Measurements from ENCODE around the gene LIN7B.

Gene LIN7B

DNA sequence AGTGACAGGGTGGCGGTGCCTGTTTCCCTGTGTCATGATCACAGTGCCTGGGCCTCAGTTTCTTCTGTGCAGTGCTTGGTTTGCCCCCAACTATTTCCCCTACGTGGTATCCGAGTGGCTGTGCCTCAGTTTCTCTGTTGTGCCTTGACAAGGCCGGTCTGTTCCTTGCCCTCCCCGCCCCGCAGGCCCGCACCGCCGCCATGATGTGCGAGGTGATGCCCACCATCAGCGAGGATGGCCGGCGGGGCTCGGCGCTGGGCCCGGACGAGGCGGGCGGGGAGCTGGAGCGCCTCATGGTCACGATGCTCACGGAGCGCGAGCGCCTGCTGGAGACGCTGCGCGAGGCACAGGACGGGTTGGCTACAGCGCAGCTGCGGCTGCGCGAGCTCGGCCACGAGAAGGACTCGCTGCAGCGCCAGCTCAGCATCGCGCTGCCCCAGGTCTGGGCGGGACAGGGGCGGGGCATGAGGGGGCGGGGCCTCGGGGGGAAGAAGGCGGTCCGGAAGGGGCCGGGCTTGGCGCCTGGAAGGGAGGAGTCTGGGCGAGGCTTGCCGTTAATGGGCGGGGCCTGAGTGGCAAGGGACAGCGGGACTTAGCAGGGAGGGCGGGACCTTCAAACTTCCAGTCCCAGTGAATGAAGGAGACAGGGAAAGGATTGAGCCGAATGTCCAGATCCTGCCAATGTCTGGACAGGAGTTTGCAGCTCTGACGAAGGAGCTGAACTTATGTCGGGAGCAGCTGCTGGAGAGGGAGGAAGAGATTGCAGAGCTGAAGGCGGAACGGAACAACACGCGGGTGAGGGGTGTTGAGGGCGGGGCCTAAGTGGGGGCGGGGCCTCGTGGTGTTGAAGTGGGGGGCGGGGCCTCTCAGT lies 13.7 kb downstream of the LIN7B start:
- Histone ChIP-seq H3K27ac (ENCODE audit: extremely low read depth, low read depth, low read length) (peak overlapping the region; percentile 60; the same call in 1 of the 2 replicates), H3K36me3 (ENCODE audit: control insufficient read depth in 2 of 2, insufficient read depth in 1 of 2, low read length in 2 of 2) (peaks cover 0 to 15% of the 10 kb centered on the region in 2 experiments; a peak in 2 of 3 replicates), H3K4me3 (ENCODE audit: low read depth, low read length) (peak overlapping the region; percentile 53), H3K4me1 (ENCODE audit: control insufficient read depth, insufficient read depth, low read length) (peaks cover 7% of the 10 kb centered on the region), H3K9me3 (ENCODE audit: control insufficient read depth, insufficient read depth, low read depth, low read length) (no peaks in the 10 kb centered on the region)
- ChIA-PET CTCF (interaction anchor here (0.5 to 3.2 kb wide), 10 partner anchors 14 to 202 kb away, joined by 3 to 20 read pairs (median 4); partner anchors contain the start of gene LIN7B), POLR2A (interaction anchor here (0.5 to 1.4 kb wide), 20 partner anchors 8 to 1714 kb away, joined by 3 to 27 read pairs (median 5); partner anchors contain the start of genes C19orf73, GYS1, LIN7B and PPFIA3)
- TF ChIP-seq, protein P1, sequence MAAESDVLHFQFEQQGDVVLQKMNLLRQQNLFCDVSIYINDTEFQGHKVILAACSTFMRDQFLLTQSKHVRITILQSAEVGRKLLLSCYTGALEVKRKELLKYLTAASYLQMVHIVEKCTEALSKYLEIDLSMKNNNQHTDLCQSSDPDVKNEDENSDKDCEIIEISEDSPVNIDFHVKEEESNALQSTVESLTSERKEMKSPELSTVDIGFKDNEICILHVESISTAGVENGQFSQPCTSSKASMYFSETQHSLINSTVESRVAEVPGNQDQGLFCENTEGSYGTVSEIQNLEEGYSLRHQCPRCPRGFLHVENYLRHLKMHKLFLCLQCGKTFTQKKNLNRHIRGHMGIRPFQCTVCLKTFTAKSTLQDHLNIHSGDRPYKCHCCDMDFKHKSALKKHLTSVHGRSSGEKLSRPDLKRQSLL (tag by site-specific recombination; IDR thresholded peaks at IDR 0.05): peak; percentile 99
- TF ChIP-seq, protein P2, sequence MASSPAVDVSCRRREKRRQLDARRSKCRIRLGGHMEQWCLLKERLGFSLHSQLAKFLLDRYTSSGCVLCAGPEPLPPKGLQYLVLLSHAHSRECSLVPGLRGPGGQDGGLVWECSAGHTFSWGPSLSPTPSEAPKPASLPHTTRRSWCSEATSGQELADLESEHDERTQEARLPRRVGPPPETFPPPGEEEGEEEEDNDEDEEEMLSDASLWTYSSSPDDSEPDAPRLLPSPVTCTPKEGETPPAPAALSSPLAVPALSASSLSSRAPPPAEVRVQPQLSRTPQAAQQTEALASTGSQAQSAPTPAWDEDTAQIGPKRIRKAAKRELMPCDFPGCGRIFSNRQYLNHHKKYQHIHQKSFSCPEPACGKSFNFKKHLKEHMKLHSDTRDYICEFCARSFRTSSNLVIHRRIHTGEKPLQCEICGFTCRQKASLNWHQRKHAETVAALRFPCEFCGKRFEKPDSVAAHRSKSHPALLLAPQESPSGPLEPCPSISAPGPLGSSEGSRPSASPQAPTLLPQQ (tag by site-specific recombination; IDR thresholded peaks at IDR 0.05): peak; percentile 90
- TF ChIP-seq ZNF292 (tag by site-specific recombination; IDR thresholded peaks at IDR 0.05; ENCODE audit: borderline replicate concordance, low read depth) (no peak), ZNF157 (tag by site-specific recombination; IDR thresholded peaks at IDR 0.05) (no peak), SP2 (tag by site-specific recombination; IDR thresholded peaks at IDR 0.05) (peak; percentile 92), ZNF701 (tag by site-specific recombination; IDR thresholded peaks at IDR 0.05) (no peak), ZNF2 (tag by site-specific recombination; IDR thresholded peaks at IDR 0.05) (peak; percentile 18; the same call in 1 of the 2 replicates), ZSCAN30 (tag by site-specific recombination; IDR thresholded peaks at IDR 0.05) (peak; percentile 73; the same call in 1 of the 2 replicates), ZFP3 (tag by site-specific recombination; IDR thresholded peaks at IDR 0.05; ENCODE audit: low read depth) (no peak), KLF1 (tag by site-specific recombination; IDR thresholded peaks at IDR 0.05) (peak; percentile 33), KLF9 (tag by site-specific recombination; IDR thresholded peaks at IDR 0.05; ENCODE audit: low read depth) (peak; percentile 83), SP3 (tag by site-specific recombination; IDR thresholded peaks at IDR 0.05) (peak; percentile 96), ZBTB17 (tag by site-specific recombination; IDR thresholded peaks at IDR 0.05) (peak; percentile 71), ZBTB20 (tag by site-specific recombination; IDR thresholded peaks at IDR 0.05) (peak; percentile 58; the same call in 1 of the 2 replicates), ZNF473 (tag by site-specific recombination; IDR thresholded peaks at IDR 0.05) (no peak), ZNF501 (tag by site-specific recombination; IDR thresholded peaks at IDR 0.05) (peak; percentile 22; the same call in 1 of the 2 replicates), ZNF600 (tag by site-specific recombination; IDR thresholded peaks at IDR 0.05) (peak; percentile 80), KLF8 (tag by site-specific recombination; IDR thresholded peaks at IDR 0.05) (peak; percentile 91; the same call in 1 of the 2 replicates), ZNF660 (tag by site-specific recombination; IDR thresholded peaks at IDR 0.05) (peak; percentile 3; the same call in 1 of the 2 replicates), ZNF610 (tag by site-specific recombination; IDR thresholded peaks at IDR 0.05; ENCODE audit: borderline replicate concordance) (peak; percentile 61; the same call in 1 of the 2 replicates)
- TF ChIP-seq, protein P3, sequence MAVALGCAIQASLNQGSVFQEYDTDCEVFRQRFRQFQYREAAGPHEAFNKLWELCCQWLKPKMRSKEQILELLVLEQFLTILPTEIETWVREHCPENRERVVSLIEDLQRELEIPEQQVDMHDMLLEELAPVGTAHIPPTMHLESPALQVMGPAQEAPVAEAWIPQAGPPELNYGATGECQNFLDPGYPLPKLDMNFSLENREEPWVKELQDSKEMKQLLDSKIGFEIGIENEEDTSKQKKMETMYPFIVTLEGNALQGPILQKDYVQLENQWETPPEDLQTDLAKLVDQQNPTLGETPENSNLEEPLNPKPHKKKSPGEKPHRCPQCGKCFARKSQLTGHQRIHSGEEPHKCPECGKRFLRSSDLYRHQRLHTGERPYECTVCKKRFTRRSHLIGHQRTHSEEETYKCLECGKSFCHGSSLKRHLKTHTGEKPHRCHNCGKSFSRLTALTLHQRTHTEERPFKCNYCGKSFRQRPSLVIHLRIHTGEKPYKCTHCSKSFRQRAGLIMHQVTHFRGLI (tag by site-specific recombination; IDR thresholded peaks at IDR 0.05): peak; percentile 57; the same call in 1 of the 2 replicates
- TF ChIP-seq, protein P4, sequence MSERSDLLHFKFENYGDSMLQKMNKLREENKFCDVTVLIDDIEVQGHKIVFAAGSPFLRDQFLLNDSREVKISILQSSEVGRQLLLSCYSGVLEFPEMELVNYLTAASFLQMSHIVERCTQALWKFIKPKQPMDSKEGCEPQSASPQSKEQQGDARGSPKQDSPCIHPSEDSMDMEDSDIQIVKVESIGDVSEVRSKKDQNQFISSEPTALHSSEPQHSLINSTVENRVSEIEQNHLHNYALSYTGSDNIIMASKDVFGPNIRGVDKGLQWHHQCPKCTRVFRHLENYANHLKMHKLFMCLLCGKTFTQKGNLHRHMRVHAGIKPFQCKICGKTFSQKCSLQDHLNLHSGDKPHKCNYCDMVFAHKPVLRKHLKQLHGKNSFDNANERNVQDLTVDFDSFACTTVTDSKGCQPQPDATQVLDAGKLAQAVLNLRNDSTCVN (tag by site-specific recombination; optimal IDR thresholded peaks at IDR 0.05): peak; percentile 85
- TF ChIP-seq, protein P5, sequence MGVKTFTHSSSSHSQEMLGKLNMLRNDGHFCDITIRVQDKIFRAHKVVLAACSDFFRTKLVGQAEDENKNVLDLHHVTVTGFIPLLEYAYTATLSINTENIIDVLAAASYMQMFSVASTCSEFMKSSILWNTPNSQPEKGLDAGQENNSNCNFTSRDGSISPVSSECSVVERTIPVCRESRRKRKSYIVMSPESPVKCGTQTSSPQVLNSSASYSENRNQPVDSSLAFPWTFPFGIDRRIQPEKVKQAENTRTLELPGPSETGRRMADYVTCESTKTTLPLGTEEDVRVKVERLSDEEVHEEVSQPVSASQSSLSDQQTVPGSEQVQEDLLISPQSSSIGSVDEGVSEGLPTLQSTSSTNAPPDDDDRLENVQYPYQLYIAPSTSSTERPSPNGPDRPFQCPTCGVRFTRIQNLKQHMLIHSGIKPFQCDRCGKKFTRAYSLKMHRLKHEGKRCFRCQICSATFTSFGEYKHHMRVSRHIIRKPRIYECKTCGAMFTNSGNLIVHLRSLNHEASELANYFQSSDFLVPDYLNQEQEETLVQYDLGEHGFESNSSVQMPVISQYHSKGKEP (tag by site-specific recombination; IDR thresholded peaks at IDR 0.05): 0 out of 2 replicates have a peak, but pooled peaks have one; percentile 12
- TF ChIP-seq, protein P6, sequence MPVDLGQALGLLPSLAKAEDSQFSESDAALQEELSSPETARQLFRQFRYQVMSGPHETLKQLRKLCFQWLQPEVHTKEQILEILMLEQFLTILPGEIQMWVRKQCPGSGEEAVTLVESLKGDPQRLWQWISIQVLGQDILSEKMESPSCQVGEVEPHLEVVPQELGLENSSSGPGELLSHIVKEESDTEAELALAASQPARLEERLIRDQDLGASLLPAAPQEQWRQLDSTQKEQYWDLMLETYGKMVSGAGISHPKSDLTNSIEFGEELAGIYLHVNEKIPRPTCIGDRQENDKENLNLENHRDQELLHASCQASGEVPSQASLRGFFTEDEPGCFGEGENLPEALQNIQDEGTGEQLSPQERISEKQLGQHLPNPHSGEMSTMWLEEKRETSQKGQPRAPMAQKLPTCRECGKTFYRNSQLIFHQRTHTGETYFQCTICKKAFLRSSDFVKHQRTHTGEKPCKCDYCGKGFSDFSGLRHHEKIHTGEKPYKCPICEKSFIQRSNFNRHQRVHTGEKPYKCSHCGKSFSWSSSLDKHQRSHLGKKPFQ (tag by site-specific recombination; IDR thresholded peaks at IDR 0.05): no peak

Data from HEK293 (cell line).